GM23338 (cell line): ENCODE results near the gene PDIA5. TPM values are rescaled to one million over a fixed set of nuclear protein-coding genes. Genes with fewer than 3 reads are reported as not detected.

Experiments used
- ATAC-seq: fragments of 200-7000 bp; cut with Tn5 transposase; 3 replicates; pipeline ENCODE4 v1.9.1; 2020
- DNase-seq: peaks from one replicate; pipeline ENCODE4 v3.0.0-alpha.2; 2015; ENCODE audit warnings: low spot score
- H2AFZ ChIP-seq: fragments of 200-600 bp; sonication (generic); 2 replicates; pipeline ENCODE4 v1.8.0; 2016; ENCODE audit warnings: antibody characterized with exemption, mild to moderate bottlenecking, moderate library complexity
- H3F3A ChIP-seq: fragments of 200-600 bp; sonication (generic); replicated peaks from 2 replicates; pipeline ENCODE4 v1.8.0; 2017; ENCODE audit warnings: antibody characterized with exemption, mixed run types, low read depth
- H3K27ac ChIP-seq: fragments of 200-600 bp; sonication (generic); 2 replicates; pipeline ENCODE4 v1.6.1; 2016; ENCODE audit warnings: low read depth
- H3K27me3 ChIP-seq: fragments of 200-600 bp; sonication (generic); 2 replicates; pipeline ENCODE4 v1.8.0; 2016; ENCODE audit warnings: mild to moderate bottlenecking, mixed run types, moderate library complexity; ENCODE audit not compliant: insufficient read depth
- H3K36me3 ChIP-seq: fragments of 200-600 bp; sonication (generic); 2 replicates; pipeline ENCODE4 v1.8.0; 2016; ENCODE audit warnings: mild to moderate bottlenecking; ENCODE audit not compliant: insufficient read depth
- H3K4me1 ChIP-seq: fragments of 200-600 bp; sonication (generic); 2 replicates; pipeline ENCODE4 v1.8.0; 2016; ENCODE audit warnings: mild to moderate bottlenecking, moderate library complexity; ENCODE audit not compliant: insufficient read depth
- H3K4me2 ChIP-seq: fragments of 200-600 bp; sonication (generic); 2 replicates; pipeline ENCODE4 v1.7.1; 2017; ENCODE audit warnings: mixed run types
- H3K4me3 ChIP-seq: fragments of 200-600 bp; sonication (generic); 2 replicates; pipeline ENCODE4 v1.6.1; 2016; ENCODE audit warnings: mixed run types
- H3K79me2 ChIP-seq: fragments of 200-600 bp; sonication (generic); replicated peaks from 2 replicates; pipeline ENCODE4 v1.8.0; 2017; ENCODE audit warnings: mild to moderate bottlenecking; ENCODE audit not compliant: insufficient read depth
- H3K9me2 ChIP-seq: fragments of 200-600 bp; sonication (generic); 2 replicates; pipeline ENCODE4 v1.8.0; 2017; ENCODE audit not compliant: insufficient read depth
- H4K20me1 ChIP-seq: fragments of 200-600 bp; sonication (generic); replicated peaks from 2 replicates; pipeline ENCODE4 v1.8.0; 2017; ENCODE audit warnings: mild to moderate bottlenecking; ENCODE audit not compliant: insufficient read depth
- H3K27ac Mint-ChIP-seq: 2 replicates; pipeline ENCODE4 v1.8.0; 2020; ENCODE audit warnings: inconsistent platforms, mild to moderate bottlenecking, moderate library complexity, mixed read lengths
- H3K27me3 Mint-ChIP-seq: 3 replicates; pipeline ENCODE4 v1.8.0; 2022; ENCODE audit warnings: low read depth, mild to moderate bottlenecking, moderate library complexity, mixed read lengths, inconsistent platforms; ENCODE audit not compliant: insufficient read depth, poor library complexity
- H3K36me3 Mint-ChIP-seq: 3 replicates; pipeline ENCODE4 v1.8.0; 2021; ENCODE audit warnings: low read depth, mild to moderate bottlenecking, inconsistent platforms, moderate library complexity, mixed read lengths
- H3K4me1 Mint-ChIP-seq: 3 replicates; pipeline ENCODE4 v1.8.0; 2020; ENCODE audit warnings: mild to moderate bottlenecking, inconsistent platforms, mixed read lengths
- H3K4me3 Mint-ChIP-seq: 3 replicates; pipeline ENCODE4 v1.8.0; 2021; ENCODE audit warnings: moderate library complexity, mild to moderate bottlenecking, inconsistent platforms, mixed read lengths
- H3K9me3 Mint-ChIP-seq: 3 replicates; pipeline ENCODE4 v1.8.0; 2020; ENCODE audit warnings: moderate library complexity, mild to moderate bottlenecking, inconsistent platforms, mixed read lengths
- CREB1 ChIP-seq: fragments of 250-450 bp; sonication (Bioruptor Pico); IDR thresholded peaks from 2 replicates; pipeline ENCODE4 v1.5.0; 2020; ENCODE audit warnings: low read depth, mild to moderate bottlenecking, moderate library complexity
- CTCF ChIP-seq, 2 experiments: fragments of 200-600 bp in 1 of 2; sonication (generic) in 1 of 2; conservative IDR thresholded peaks; 2 replicates each; pipeline versions ENCODE4 v1.5.1 to v1.6.1; 2016 to 2017; ENCODE audit warnings: antibody characterized with exemption in 2 of 2, low read depth in 2 of 2, mild to moderate bottlenecking in 2 of 2, moderate library complexity in 1 of 2
- ETS1 ChIP-seq: IDR thresholded peaks from 2 replicates; pipeline ENCODE4 v1.6.1; 2016; ENCODE audit warnings: antibody characterized with exemption
- EZH2 ChIP-seq: fragments of 200-600 bp; sonication (generic); IDR thresholded peaks from one replicate; pipeline ENCODE4 v1.8.0; 2017; ENCODE audit warnings: antibody characterized with exemption, mild to moderate bottlenecking, low read depth; ENCODE audit not compliant: unreplicated experiment
- EZH2phosphoT487 ChIP-seq: fragments of 200-600 bp; sonication (generic); IDR thresholded peaks from one replicate; pipeline ENCODE4 v1.8.1; 2018; ENCODE audit warnings: antibody characterized with exemption; ENCODE audit not compliant: unreplicated experiment
- JUNB ChIP-seq: IDR thresholded peaks from one replicate; pipeline ENCODE4 v1.6.1; 2016; ENCODE audit warnings: antibody characterized with exemption; ENCODE audit not compliant: unreplicated experiment
- NANOG ChIP-seq: IDR thresholded peaks from 2 replicates; pipeline ENCODE4 v1.6.1; 2016; ENCODE audit warnings: antibody characterized with exemption, borderline replicate concordance
- POLR2AphosphoS5 ChIP-seq: IDR thresholded peaks from 2 replicates; pipeline ENCODE4 v1.6.1; 2016; ENCODE audit warnings: antibody characterized with exemption, low read depth
- REST ChIP-seq: IDR thresholded peaks from one replicate; pipeline ENCODE4 v1.6.1; 2018; ENCODE audit warnings: antibody characterized with exemption; ENCODE audit not compliant: unreplicated experiment
- STAT1 ChIP-seq: IDR thresholded peaks from one replicate; pipeline ENCODE4 v1.6.1; 2016; ENCODE audit warnings: antibody characterized with exemption; ENCODE audit not compliant: unreplicated experiment
- ZNF114 ChIP-seq: fragments of 250-450 bp; sonication (Bioruptor Pico); IDR thresholded peaks from 2 replicates; pipeline ENCODE4 v1.5.0; 2020; ENCODE audit warnings: mild to moderate bottlenecking, moderate library complexity
- ZNF331 ChIP-seq: fragments of 250-450 bp; sonication (Bioruptor Pico); IDR thresholded peaks from 2 replicates; pipeline ENCODE4 v1.5.0; 2020; ENCODE audit warnings: low read depth, mild to moderate bottlenecking, moderate library complexity
- ZNF462 ChIP-seq: fragments of 250-450 bp; sonication (Bioruptor Pico); IDR thresholded peaks from 2 replicates; pipeline ENCODE4 v1.5.0; 2020; ENCODE audit warnings: mild to moderate bottlenecking, moderate library complexity
- polyA plus RNA-seq: library from polyadenylated mRNA; unstranded; fragments of >200 nt; fragmentation: Nextera tagmentation; extraction: Ambion mirVana; gene quantifications from 2 replicates; pipeline ENCODE4 v1.2.1, GENCODE V29; 2016
- total RNA-seq: library from RNA; depleted of rRNA; stranded (reverse); fragments of >200 nt; shearing (Covaris generic); gene quantifications from 2 replicates; pipeline ENCODE4 v1.2.3, GENCODE V29; 2014

The PDIA5 gene
- total and polyA plus RNA-seq, 2 experiments from 2014 or later, result 22.9 to 28.1 TPM

- H3K36me3 ChIP-seq, result no peaks in the 10 kb centered on the region
- H3K4me3 Mint-ChIP-seq, result no peak overlapping the region
- no peaks in the 10 kb centered on the region for H3K9me2 ChIP-seq
- peaks cover 58% of the 10 kb centered on the region for H3K4me1 Mint-ChIP-seq
- no peaks in the 10 kb centered on the region for H3F3A ChIP-seq
- H3K4me3 ChIP-seq, result no peak overlapping the region
- H2AFZ ChIP-seq, result no peak overlapping the region
- TF ChIP-seq ZNF331 (CRISPR knock-in tag), result no peak
- no peak for TF ChIP-seq STAT1
- no peak for TF ChIP-seq ZNF114
- no peak for TF ChIP-seq POLR2AphosphoS5
- TF ChIP-seq NANOG, result no peak
- no peak for TF ChIP-seq REST
- no peak for TF ChIP-seq ETS1
- TF ChIP-seq JUNB, result no peak
- TF ChIP-seq CTCF (conservative IDR thresholded peaks at IDR 0.05; ENCODE audit: low read depth in 2 of 2), result no peak
- no peak for TF ChIP-seq ZNF462 (CRISPR knock-in tag)
- TF ChIP-seq CREB1 (CRISPR knock-in tag), result no peak
- no peak for TF ChIP-seq EZH2phosphoT487
- TF ChIP-seq EZH2, result no peak
- ATAC-seq (no peak), DNase-seq (no peak)
- no peaks in the 10 kb centered on the region for H3K27me3 ChIP-seq
- H3K9me3 Mint-ChIP-seq, result no peaks in the 10 kb centered on the region
- no peak overlapping the region for H3K27ac ChIP-seq
- peaks cover 56% of the 10 kb centered on the region for H3K79me2 ChIP-seq
- H3K27ac Mint-ChIP-seq, result no peak overlapping the region; the same call in 1 of the 2 replicates
- peaks cover 8% of the 10 kb centered on the region; the same call in 2 of the 3 replicates for H3K36me3 Mint-ChIP-seq
- no peak overlapping the region for H3K4me2 ChIP-seq
- peaks cover 32% of the 10 kb centered on the region for H3K4me1 ChIP-seq
- peaks cover 39% of the 10 kb centered on the region for H4K20me1 ChIP-seq
- peaks cover 3% of the 10 kb centered on the region for H3K27me3 Mint-ChIP-seq
These were observed 21.6 kb downstream of the PDIA5 start for GRCh38 chr3:123088387-123088786.
